Mesendoderm (in vitro differentiated cells): ENCODE measurements around the gene VPS37C.

Source experiments
- DNase-seq: peaks from one replicate; pipeline ENCODE4 v3.0.0; 2013
- H2AK5ac ChIP-seq: 2 replicates; pipeline ENCODE4 v1.6.1; 2013; ENCODE audit warnings: low read length, inconsistent platforms
- H2BK120ac ChIP-seq: 2 replicates; pipeline ENCODE4 v1.6.1; 2013; ENCODE audit warnings: low read depth, mild to moderate bottlenecking, low read length, moderate library complexity, mixed read lengths
- H2BK15ac ChIP-seq: replicated peaks from 2 replicates; pipeline ENCODE4 v1.6.1; 2013; ENCODE audit warnings: low read depth, mild to moderate bottlenecking, moderate library complexity
- H2BK5ac ChIP-seq: 2 replicates; pipeline ENCODE4 v1.6.1; 2013; ENCODE audit warnings: low read length, inconsistent platforms
- H3K18ac ChIP-seq: 2 replicates; pipeline ENCODE4 v1.6.1; 2013; ENCODE audit warnings: mild to moderate bottlenecking, low read length, mixed read lengths
- H3K23ac ChIP-seq: one replicate; pipeline ENCODE4 v1.6.1; 2013; ENCODE audit warnings: low read length
- H3K27ac ChIP-seq: 2 replicates; pipeline ENCODE4 v1.5.1; 2013; ENCODE audit warnings: low read depth, mild to moderate bottlenecking, inconsistent platforms, low read length, moderate library complexity
- H3K27me3 ChIP-seq: 2 replicates; pipeline ENCODE4 v1.6.1; 2013; ENCODE audit warnings: low read length, control low read depth, mild to moderate bottlenecking, inconsistent platforms; ENCODE audit not compliant: insufficient read depth, poor library complexity
- H3K36me3 ChIP-seq: 2 replicates; pipeline ENCODE4 v1.6.1; 2013; ENCODE audit warnings: low read length, inconsistent platforms; ENCODE audit not compliant: control insufficient read depth, insufficient read depth
- H3K4ac ChIP-seq: one replicate; pipeline ENCODE4 v1.6.1; 2013; ENCODE audit warnings: low read depth, mild to moderate bottlenecking, low read length, moderate library complexity
- H3K4me1 ChIP-seq: 2 replicates; pipeline ENCODE4 v1.6.1; 2013; ENCODE audit warnings: low read depth, low read length, inconsistent platforms; ENCODE audit not compliant: control insufficient read depth
- H3K4me2 ChIP-seq: 2 replicates; pipeline ENCODE4 v1.6.1; 2013; ENCODE audit warnings: low read length
- H3K4me3 ChIP-seq: 2 replicates; pipeline ENCODE4 v1.5.1; 2013; ENCODE audit warnings: mild to moderate bottlenecking, low read length
- H3K56ac ChIP-seq: one replicate; pipeline ENCODE4 v1.6.1; 2013; ENCODE audit warnings: low read length
- H3K79me1 ChIP-seq: 2 replicates; pipeline ENCODE4 v1.6.1; 2013; ENCODE audit warnings: low read length, inconsistent platforms
- H3K79me2 ChIP-seq: 2 replicates; pipeline ENCODE4 v1.6.1; 2013; ENCODE audit warnings: mild to moderate bottlenecking, low read length; ENCODE audit not compliant: control insufficient read depth, insufficient read depth
- H3K9ac ChIP-seq: 2 replicates; pipeline ENCODE4 v1.6.1; 2013; ENCODE audit warnings: low read length, inconsistent platforms
- H4K5ac ChIP-seq: one replicate; pipeline ENCODE4 v1.6.1; 2013; ENCODE audit warnings: low read length
- H4K8ac ChIP-seq: one replicate; pipeline ENCODE4 v1.6.1; 2013; ENCODE audit warnings: low read depth, mild to moderate bottlenecking, control low read depth, low read length, moderate library complexity
- WGBS: extraction: QIAGEN DNeasy Blood & Tissue Kit; methylation state at CpG from one replicate; pipeline ENCODE4 v1.1.7; 2013; ENCODE audit warnings: low lambda C conversion rate, missing lambda C conversion rate; ENCODE audit not compliant: insufficient coverage; ENCODE audit errors: extremely low coverage; 5-methylcytosine and 5-hydroxymethylcytosine counted together

VPS37C gene

DNA sequence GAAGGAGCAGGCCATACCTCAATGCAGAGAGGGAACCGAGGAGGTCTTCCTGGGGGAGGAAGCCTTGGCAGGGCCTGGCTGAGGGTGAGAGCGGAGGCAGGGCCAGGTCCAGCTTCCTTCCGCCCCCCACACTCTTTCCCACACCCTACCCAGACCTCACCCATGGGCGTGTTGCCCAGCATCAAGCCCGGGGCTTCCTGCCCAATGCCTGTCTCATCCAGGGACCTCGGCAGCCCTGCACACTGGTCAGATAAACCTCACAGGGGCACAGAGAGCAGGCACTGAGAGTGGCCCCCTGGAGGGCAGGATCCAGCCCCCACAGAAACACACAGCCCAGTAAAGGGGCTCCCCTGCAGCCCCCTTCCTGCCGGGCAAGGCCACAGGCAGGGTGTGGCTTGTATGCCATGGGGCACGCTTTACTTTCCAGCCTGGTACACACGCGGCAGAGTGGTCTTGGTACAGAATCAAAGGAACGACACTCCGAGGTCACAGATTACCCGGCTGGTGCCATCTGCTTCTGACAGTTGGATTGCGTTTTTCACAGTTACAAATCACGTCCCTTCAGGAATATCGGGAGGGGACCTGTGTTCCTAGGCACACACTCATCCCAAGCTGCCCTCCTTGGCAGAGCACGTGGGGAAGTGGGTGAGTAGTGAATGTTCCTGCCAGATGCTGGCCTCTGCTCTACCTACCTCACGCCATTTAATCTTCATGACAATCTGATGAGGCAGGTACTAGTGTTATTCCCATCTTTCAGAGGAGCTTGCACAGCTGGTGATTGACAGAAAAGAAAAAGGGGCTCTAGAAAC lies 79.0 kb downstream of the VPS37C start:
- no peak overlapping the region for H2BK120ac ChIP-seq
- H3K23ac ChIP-seq = no peak overlapping the region
- no peak for DNase-seq
- no peaks in the 10 kb centered on the region for H3K36me3 ChIP-seq
- H2BK15ac ChIP-seq = no peak overlapping the region
- no peak overlapping the region for H4K8ac ChIP-seq
- no peak overlapping the region for H2AK5ac ChIP-seq
- H3K9ac ChIP-seq = no peak overlapping the region
- H3K4me1 ChIP-seq = no peaks in the 10 kb centered on the region
- no peak overlapping the region for H3K4ac ChIP-seq
- H2BK5ac ChIP-seq = no peak overlapping the region
- H3K4me3 ChIP-seq = no peak overlapping the region
- no peaks in the 10 kb centered on the region for H3K79me1 ChIP-seq
- no peaks in the 10 kb centered on the region for H3K27me3 ChIP-seq
- no peak overlapping the region for H3K18ac ChIP-seq
- H3K4me2 ChIP-seq = no peak overlapping the region
- H3K27ac ChIP-seq = no peak overlapping the region
- no peaks in the 10 kb centered on the region for H3K79me2 ChIP-seq
- H4K5ac ChIP-seq = no peak overlapping the region
- H3K56ac ChIP-seq = no peak overlapping the region
- no CpG with 5 or more reads among the region's 18 CpGs for WGBS

DNA sequence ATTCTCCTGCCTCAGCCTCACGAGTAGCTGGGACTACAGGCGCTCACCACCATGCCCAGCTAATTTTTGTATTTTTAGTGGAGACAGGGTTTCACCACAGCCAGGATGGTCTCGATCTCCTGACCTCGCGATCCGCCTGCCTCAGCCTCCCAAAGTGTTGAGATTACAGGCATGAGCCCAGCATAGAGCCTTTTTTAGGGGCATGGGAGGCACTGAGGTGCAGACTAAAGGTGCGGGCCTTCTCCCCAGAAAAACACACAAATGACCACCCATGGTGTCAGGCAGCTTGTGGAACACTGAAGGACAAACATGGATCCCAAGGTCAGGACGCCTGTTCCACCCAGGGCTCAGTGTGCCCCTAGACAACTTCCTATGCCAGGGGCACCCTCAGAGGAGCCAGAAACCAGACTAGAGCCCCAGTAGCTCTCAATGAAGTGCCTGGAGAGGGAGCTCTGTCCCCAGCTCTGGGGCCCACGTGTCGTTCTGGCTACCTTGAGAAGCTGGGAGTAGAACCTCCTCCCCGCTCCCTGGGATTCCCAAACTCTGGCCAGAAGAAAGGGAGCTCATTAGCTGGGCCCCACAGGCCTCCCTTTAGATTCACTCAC lies 80.1 kb downstream of the VPS37C start:
- H3K4me2 ChIP-seq = no peak overlapping the region
- H3K36me3 ChIP-seq = no peaks in the 10 kb centered on the region
- WGBS = no CpG with 5 or more reads among the region's 11 CpGs
- no peak overlapping the region for H3K4ac ChIP-seq
- DNase-seq = peak; percentile 17
- H3K56ac ChIP-seq = no peak overlapping the region
- no peaks in the 10 kb centered on the region for H3K79me1 ChIP-seq
- H2BK15ac ChIP-seq = no peak overlapping the region
- no peak overlapping the region for H3K23ac ChIP-seq
- no peak overlapping the region for H3K27ac ChIP-seq
- no peaks in the 10 kb centered on the region for H3K79me2 ChIP-seq
- H3K4me3 ChIP-seq = no peak overlapping the region
- H2BK120ac ChIP-seq = no peak overlapping the region
- no peaks in the 10 kb centered on the region for H3K27me3 ChIP-seq
- no peak overlapping the region for H3K9ac ChIP-seq
- no peak overlapping the region for H4K8ac ChIP-seq
- H4K5ac ChIP-seq = no peak overlapping the region
- H2BK5ac ChIP-seq = no peak overlapping the region
- H2AK5ac ChIP-seq = no peak overlapping the region
- no peak overlapping the region for H3K18ac ChIP-seq
- no peaks in the 10 kb centered on the region for H3K4me1 ChIP-seq

- Histone ChIP-seq H2BK120ac (no peak overlapping the region), H3K4me2 (no peak overlapping the region), H2BK15ac (no peak overlapping the region), H2BK5ac (no peak overlapping the region), H3K27ac (no peak overlapping the region), H3K4ac (no peak overlapping the region), H2AK5ac (no peak overlapping the region), H3K27me3 (no peaks in the 10 kb centered on the region), H3K18ac (no peak overlapping the region), H3K56ac (no peak overlapping the region), H3K79me2 (no peaks in the 10 kb centered on the region), H3K23ac (no peak overlapping the region), H3K36me3 (no peaks in the 10 kb centered on the region), H3K79me1 (no peaks in the 10 kb centered on the region), H4K5ac (no peak overlapping the region), H3K4me1 (no peaks in the 10 kb centered on the region), H3K4me3 (no peak overlapping the region), H3K9ac (no peak overlapping the region), H4K8ac (no peak overlapping the region)
- DNase-seq = no peak
- WGBS = no CpG with 5 or more reads among the region's 8 CpGs
Observed at GRCh38 chr11:61080526-61080925, 80.7 kb downstream of the VPS37C start.
